ENCODE results near the gene RAB3GAP2. TPM values are rescaled to one million over a fixed set of nuclear protein-coding genes. Genes with fewer than 3 reads are reported as not detected.
A peak's percentile ranks its signal among the peaks of the same experiment; 100 is the strongest.
"Not testable (repeated sequence)": the region's sequence is repeated elsewhere in the genome, so short reads cannot be mapped to it uniquely, and the experiment has no call there.

Gene RAB3GAP2, protein sequence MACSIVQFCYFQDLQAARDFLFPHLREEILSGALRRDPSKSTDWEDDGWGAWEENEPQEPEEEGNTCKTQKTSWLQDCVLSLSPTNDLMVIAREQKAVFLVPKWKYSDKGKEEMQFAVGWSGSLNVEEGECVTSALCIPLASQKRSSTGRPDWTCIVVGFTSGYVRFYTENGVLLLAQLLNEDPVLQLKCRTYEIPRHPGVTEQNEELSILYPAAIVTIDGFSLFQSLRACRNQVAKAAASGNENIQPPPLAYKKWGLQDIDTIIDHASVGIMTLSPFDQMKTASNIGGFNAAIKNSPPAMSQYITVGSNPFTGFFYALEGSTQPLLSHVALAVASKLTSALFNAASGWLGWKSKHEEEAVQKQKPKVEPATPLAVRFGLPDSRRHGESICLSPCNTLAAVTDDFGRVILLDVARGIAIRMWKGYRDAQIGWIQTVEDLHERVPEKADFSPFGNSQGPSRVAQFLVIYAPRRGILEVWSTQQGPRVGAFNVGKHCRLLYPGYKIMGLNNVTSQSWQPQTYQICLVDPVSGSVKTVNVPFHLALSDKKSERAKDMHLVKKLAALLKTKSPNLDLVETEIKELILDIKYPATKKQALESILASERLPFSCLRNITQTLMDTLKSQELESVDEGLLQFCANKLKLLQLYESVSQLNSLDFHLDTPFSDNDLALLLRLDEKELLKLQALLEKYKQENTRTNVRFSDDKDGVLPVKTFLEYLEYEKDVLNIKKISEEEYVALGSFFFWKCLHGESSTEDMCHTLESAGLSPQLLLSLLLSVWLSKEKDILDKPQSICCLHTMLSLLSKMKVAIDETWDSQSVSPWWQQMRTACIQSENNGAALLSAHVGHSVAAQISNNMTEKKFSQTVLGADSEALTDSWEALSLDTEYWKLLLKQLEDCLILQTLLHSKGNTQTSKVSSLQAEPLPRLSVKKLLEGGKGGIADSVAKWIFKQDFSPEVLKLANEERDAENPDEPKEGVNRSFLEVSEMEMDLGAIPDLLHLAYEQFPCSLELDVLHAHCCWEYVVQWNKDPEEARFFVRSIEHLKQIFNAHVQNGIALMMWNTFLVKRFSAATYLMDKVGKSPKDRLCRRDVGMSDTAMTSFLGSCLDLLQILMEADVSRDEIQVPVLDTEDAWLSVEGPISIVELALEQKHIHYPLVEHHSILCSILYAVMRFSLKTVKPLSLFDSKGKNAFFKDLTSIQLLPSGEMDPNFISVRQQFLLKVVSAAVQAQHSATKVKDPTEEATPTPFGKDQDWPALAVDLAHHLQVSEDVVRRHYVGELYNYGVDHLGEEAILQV (N-terminal part only)
- 10 to 100 TPM; 50.6 to 67.3 TPM for total RNA-seq

DNA sequence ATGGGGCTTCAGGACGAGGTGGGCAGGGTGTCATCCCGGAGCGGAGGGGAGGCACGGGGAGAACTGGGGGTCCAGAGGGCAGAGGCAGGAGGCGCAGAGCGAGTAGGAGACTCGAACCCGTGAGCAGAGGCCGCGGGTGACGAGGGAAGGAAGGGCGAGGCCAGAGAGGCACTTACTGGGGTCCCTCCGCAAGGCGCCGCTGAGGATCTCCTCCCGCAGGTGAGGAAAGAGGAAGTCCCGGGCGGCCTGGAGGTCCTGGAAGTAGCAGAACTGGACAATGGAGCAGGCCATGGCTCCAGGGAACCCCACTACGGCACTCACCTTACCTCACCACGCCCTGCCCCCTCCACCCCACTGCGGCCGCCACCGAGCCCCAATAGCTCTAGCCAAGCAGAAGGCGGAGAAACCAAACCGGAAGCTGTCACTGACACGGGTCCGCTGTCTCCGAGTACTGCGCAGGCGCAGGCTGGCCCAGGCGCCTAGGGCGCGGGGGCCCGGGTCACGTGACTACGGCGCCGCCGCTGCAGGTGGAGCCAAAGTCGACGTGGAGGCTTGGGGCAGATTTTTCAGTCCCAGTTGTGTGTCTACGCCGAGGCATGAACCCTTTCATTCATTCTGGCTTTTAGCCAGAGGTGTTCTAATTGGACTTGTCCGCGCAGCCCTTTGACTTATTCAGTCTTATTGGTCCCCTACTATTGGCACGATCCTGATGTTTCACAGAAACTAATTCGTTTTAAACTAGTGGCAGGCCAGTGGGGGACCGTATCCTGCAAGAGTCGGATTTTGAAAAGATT lies at the start of gene RAB3GAP2:
TSS of gene RAB3GAP2 (minus strand) at position 407 of the 794 bp plus-strand sequence. CDS start at position 291, 116 bp downstream.
- no peak within 1 kb of the TSS for H3K4me3 Mint-ChIP-seq
- peaks cover 4% of the 10 kb centered on the region for H3K27me3 Mint-ChIP-seq
- CTCF ChIA-PET: no interaction called here
- intact Hi-C loops (cut with DNase I, micrococcal nuclease): loop anchor here (1.0 to 10.0 kb wide), 7 partner anchors 49 to 1987 kb away; partner anchors contain the start of genes IARS2 (in 2 of the 2), EPRS1 (in 1 of the 2) and RRP15 (in 1 of the 2)
- no peaks in the 10 kb centered on the region for H3K9me3 Mint-ChIP-seq (ENCODE audit: low read depth)
- ATAC-seq (peak; percentile 95), DNase-seq (peak; percentile 98)
- H3K36me3 Mint-ChIP-seq (ENCODE audit: low read depth): peaks cover 19% of the 10 kb centered on the region
- no peak within 1 kb of the TSS for H3K27ac Mint-ChIP-seq
- POLR2A ChIA-PET: interaction anchor here (0.6 to 1.4 kb wide), 4 partner anchors 15 to 1987 kb away, joined by 3 to 8 read pairs (median 3); partner anchors contain the start of gene RRP15
- H3K4me1 Mint-ChIP-seq: peaks cover 14% of the 10 kb centered on the region

DNA sequence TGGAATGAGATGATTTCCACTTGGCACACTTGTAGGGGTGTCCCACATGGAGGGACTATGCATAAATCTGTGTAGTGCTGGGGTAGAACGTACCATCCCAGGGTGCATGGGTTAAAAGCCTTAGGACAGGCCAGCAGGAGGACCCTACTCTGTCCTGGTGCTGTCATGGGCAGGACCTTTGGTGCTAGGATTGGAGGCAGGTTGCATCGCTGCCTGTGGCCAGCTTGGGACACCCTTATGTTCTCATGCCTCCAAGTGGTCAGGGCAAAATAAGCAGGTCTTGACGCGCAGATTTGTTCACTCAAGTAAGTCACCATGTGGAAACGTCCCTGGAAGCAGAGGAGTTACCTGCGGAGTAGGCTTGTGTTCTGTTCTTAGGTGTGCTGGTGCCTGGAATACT lies 49.5 kb upstream of the RAB3GAP2 start:
- no peak overlapping the region for H3K4me3 Mint-ChIP-seq
- DNase-seq (no peak), ATAC-seq (no peak)
- no peaks in the 10 kb centered on the region for H3K36me3 Mint-ChIP-seq (ENCODE audit: low read depth)
- no peak overlapping the region for H3K27ac Mint-ChIP-seq
- ChIA-PET POLR2A (no interaction called here), CTCF (no interaction called here)
- intact Hi-C loops (cut with DNase I, micrococcal nuclease): no loop called here
- no peaks in the 10 kb centered on the region for H3K4me1 Mint-ChIP-seq
- peaks cover 5% of the 10 kb centered on the region for H3K27me3 Mint-ChIP-seq
- H3K9me3 Mint-ChIP-seq (ENCODE audit: low read depth): no peaks in the 10 kb centered on the region

DNA sequence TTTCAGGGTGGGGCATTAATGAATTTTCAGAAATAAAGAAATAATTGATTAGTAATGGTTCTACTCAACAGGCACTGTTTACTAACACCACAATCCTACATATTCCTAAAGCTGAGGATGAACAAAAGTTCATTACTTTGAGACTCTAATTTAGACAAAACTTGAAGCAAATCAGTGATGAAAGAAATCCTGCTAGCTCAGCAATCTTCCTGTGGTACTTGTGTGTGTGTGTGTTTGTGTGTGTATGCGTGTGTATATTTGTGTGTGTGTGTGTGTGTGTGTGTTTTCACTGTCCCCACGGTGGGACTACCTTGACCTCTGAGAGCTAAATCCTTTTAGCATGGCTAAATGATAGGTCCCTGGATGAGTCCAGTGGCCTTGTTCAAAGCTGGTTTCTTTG lies 48.5 kb upstream of the RAB3GAP2 start:
- H3K27ac Mint-ChIP-seq: no peak overlapping the region
- no peaks in the 10 kb centered on the region for H3K4me1 Mint-ChIP-seq
- DNase-seq (no peak), ATAC-seq (no peak)
- no peak overlapping the region for H3K4me3 Mint-ChIP-seq
- H3K27me3 Mint-ChIP-seq: peaks cover 8% of the 10 kb centered on the region
- H3K36me3 Mint-ChIP-seq (ENCODE audit: low read depth): no peaks in the 10 kb centered on the region
- H3K9me3 Mint-ChIP-seq (ENCODE audit: low read depth): no peaks in the 10 kb centered on the region
- ChIA-PET CTCF (no interaction called here), POLR2A (no interaction called here)
- intact Hi-C loops (cut with DNase I, micrococcal nuclease): no loop called here

DNA sequence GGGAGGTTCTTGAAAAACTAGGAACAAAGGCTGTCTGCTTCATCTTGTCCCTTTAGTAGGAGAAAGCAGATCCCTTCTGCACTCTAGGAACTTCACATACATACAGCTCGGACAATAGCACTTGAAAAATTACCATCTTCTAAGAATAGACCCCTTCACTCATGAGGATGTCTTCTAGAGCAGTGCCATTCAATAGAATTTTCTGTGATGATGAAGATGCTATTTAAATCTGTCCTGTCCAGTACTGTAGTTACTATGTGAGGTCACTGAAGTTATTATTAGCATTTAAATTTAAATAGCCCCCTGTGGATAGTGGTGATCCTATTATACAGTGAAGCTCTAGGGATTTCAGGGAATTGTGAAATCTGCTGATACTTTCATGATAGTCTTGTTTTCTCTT lies 46.4 kb upstream of the RAB3GAP2 start:
- ChIA-PET POLR2A (interaction anchor here (0.6 kb wide), 1 partner anchor 531 kb away, joined by 3 read pairs; no protein-coding TSS in a partner anchor), CTCF (no interaction called here)
- no peaks in the 10 kb centered on the region for H3K36me3 Mint-ChIP-seq (ENCODE audit: low read depth)
- no peaks in the 10 kb centered on the region for H3K4me1 Mint-ChIP-seq
- ATAC-seq (no peak), DNase-seq (no peak)
- no peak overlapping the region for H3K4me3 Mint-ChIP-seq
- no peaks in the 10 kb centered on the region for H3K9me3 Mint-ChIP-seq (ENCODE audit: low read depth)
- intact Hi-C loops (cut with DNase I, micrococcal nuclease): no loop called here
- peaks cover 8% of the 10 kb centered on the region for H3K27me3 Mint-ChIP-seq
- no peak overlapping the region for H3K27ac Mint-ChIP-seq

DNA sequence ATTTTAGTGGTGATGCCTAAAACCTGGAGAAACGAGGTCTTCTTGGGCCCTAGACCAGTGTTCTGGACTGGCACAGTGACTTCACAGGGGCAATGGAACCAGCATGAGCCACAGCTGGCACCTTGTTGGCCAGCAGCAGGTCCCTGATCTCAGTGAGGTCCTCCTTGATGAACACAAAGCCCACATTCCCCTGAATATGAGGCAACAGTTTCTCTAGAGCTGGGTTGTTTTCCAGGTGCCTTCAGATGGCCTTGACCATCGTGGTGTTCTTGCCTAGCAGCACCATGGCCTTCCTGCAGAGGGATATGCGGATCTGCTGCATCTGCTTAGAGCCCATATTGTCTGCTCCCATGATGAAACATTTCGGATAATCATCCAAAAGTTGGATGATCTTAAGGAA lies 44.9 kb upstream of the RAB3GAP2 start:
- peaks cover 5% of the 10 kb centered on the region for H3K27me3 Mint-ChIP-seq
- no peaks in the 10 kb centered on the region for H3K36me3 Mint-ChIP-seq (ENCODE audit: low read depth)
- no peak overlapping the region for H3K4me3 Mint-ChIP-seq
- ChIA-PET POLR2A (no interaction called here), CTCF (no interaction called here)
- ATAC-seq: no peak
- H3K4me1 Mint-ChIP-seq: no peaks in the 10 kb centered on the region
- DNase-seq: no peak
- intact Hi-C loops (cut with DNase I, micrococcal nuclease): no loop called here
- H3K9me3 Mint-ChIP-seq (ENCODE audit: low read depth): no peaks in the 10 kb centered on the region
- H3K27ac Mint-ChIP-seq: no peak overlapping the region

DNA sequence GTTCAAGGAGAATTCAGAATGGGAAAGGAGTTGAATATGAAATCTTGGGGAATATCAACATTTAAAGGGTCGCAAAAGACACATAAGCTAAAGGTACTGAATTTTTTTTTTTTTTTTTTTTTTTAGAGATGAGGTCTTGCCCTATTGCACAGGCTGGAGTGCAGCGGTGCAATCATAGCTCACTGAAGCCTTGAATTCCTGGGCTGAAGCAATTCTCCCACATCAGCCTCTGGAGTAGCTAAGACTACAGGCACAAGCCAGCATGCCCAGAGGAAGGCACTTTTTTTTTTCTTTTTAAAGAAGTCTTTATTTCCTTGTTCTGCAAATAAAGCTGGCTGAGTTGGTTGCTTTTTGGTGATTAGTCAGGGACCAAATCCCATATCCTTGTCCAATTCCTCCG lies 44.1 kb upstream of the RAB3GAP2 start:
- Mint-ChIP-seq H3K9me3 (ENCODE audit: low read depth) (no peaks in the 10 kb centered on the region), H3K27ac (no peak overlapping the region), H3K36me3 (ENCODE audit: low read depth) (no peaks in the 10 kb centered on the region), H3K27me3 (peaks cover 4% of the 10 kb centered on the region), H3K4me3 (no peak overlapping the region), H3K4me1 (no peaks in the 10 kb centered on the region)
- ATAC-seq (no peak), DNase-seq (no peak)
- CTCF ChIA-PET: no interaction called here
- POLR2A ChIA-PET: no interaction called here
- intact Hi-C loops (cut with DNase I, micrococcal nuclease): no loop called here

DNA sequence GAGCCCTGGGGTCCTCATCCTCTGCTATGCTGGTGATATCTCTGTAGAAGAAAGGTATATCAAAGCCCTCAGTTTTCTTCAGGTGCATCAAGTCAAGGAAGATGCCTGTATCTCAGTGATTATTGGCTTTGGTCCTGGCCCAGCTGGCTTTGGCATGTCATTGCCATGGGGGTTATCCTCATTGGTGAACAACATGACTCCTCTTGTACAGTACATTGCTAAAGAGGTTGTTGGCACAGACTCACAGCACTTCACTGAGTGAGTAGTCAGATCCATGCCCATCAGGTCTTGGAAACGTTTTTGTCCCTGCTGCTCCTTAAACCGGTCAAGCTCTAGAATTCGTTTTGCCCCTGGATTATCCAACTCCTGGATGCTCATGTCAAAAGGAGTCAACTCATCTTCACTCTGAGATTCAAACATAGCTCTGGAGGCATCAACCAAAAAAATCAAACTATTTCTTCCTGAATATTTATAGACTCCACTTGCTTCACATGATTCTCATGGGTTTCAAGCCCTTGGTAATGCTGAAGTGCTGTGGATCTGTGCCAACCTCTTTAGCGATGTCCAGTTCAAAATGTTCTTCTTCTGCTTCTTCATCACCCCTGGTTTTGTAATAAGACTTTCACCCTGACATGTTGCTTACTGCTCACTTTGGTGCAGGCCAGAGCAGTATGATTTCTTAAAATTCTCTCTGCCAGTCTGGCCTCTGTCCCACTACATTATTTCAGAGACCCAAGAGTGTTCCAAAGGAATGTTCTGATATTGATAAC lies 43.0 kb upstream of the RAB3GAP2 start:
- CTCF ChIA-PET: interaction anchor here (2.0 kb wide), 1 partner anchor 9 kb away, joined by 5 read pairs; no protein-coding TSS in a partner anchor
- H3K4me1 Mint-ChIP-seq: no peaks in the 10 kb centered on the region
- no peak for ATAC-seq

DNA sequence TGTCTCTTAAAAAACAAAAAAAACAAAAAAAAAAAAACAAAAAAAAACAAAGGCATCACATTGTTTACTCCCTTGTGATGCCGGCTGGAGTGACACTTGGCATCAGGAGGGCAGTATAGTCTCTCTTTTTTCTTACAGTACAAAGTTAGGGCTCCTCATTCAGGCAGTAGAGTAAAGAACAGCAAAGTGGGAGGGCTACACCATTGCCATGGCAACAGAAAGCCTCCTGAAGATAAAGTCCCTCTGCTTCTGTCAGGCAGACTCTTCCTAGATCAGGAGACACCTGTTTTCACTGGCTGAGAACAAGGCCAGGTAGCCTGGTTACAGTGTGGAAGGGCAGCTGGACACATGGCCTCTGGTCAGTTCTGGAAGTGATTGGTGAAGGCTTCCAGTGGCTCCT lies 41.3 kb upstream of the RAB3GAP2 start:
- ATAC-seq (no peak), DNase-seq (no peak)
- Mint-ChIP-seq H3K36me3 (ENCODE audit: low read depth) (no peaks in the 10 kb centered on the region), H3K27me3 (peaks cover 7% of the 10 kb centered on the region), H3K9me3 (ENCODE audit: low read depth) (no peaks in the 10 kb centered on the region), H3K4me1 (no peaks in the 10 kb centered on the region), H3K27ac (no peak overlapping the region), H3K4me3 (no peak overlapping the region)
- intact Hi-C loops (cut with DNase I, micrococcal nuclease): no loop called here
- ChIA-PET POLR2A (no interaction called here), CTCF (interaction anchor here (2.0 kb wide), 1 partner anchor 10 kb away, joined by 5 read pairs; no protein-coding TSS in a partner anchor)

More for the DNA sequence above, 43.0 kb upstream of the RAB3GAP2 start:
- Mint-ChIP-seq H3K4me3 (no peak overlapping the region), H3K27ac (no peak overlapping the region), H3K9me3 (ENCODE audit: low read depth) (no peaks in the 10 kb centered on the region), H3K36me3 (ENCODE audit: low read depth) (no peaks in the 10 kb centered on the region), H3K27me3 (peaks cover 4% of the 10 kb centered on the region)
- POLR2A ChIA-PET: no interaction called here
- intact Hi-C loops (cut with DNase I, micrococcal nuclease): no loop called here
- DNase-seq: no peak

DNA sequence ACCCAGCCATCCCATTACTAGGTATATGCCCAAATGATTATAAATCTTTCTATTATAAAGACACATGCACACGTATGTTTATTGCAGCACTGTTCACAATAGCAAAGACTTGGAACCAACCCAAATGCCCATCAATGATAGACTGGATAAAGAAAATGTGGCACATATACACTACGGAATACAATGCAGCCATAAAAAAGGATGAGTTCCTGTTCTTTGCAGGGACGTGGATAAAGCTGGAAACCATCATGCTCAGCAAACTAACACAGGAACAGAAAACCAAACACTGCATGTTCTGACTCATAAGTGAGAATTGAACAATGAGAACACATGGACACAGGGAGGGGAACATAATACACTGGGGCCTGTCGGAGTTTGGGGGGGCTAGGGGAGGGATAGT lies 37.9 kb upstream of the RAB3GAP2 start:
- H3K27ac Mint-ChIP-seq; intact Hi-C loops (cut with DNase I, micrococcal nuclease); H3K4me3 Mint-ChIP-seq; POLR2A ChIA-PET; CTCF ChIA-PET; DNase-seq; H3K36me3 Mint-ChIP-seq (ENCODE audit: low read depth); H3K9me3 Mint-ChIP-seq (ENCODE audit: low read depth); H3K4me1 Mint-ChIP-seq; H3K27me3 Mint-ChIP-seq; ATAC-seq: not testable (repeated sequence)

DNA sequence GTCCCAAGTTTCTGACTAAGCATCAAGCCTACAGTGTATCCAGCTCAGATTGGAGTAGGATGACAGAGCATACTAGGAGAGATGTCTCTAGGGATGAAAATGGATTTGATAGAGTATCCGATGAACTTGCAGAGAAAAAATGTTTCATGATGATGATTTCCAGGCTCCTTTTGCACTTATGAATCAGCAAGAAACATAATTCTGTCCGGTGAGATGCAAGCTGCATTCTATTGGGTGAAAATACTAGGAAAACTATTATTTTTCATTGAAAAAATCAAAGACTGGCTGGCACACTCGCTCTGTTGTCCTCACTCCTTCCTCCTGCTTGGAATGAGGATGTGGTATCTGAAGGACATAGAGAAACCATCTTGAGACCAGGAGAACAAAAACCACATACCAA lies 35.4 kb upstream of the RAB3GAP2 start:
- DNase-seq (no peak), ATAC-seq (no peak)
- Mint-ChIP-seq H3K27ac (no peak overlapping the region), H3K27me3 (peaks cover 9% of the 10 kb centered on the region), H3K4me3 (no peak overlapping the region), H3K9me3 (ENCODE audit: low read depth) (peaks cover 2% of the 10 kb centered on the region), H3K4me1 (no peaks in the 10 kb centered on the region), H3K36me3 (ENCODE audit: low read depth) (no peaks in the 10 kb centered on the region)
- ChIA-PET POLR2A (no interaction called here), CTCF (no interaction called here)
- intact Hi-C loops (cut with DNase I, micrococcal nuclease): no loop called here

Measured in activated CD4-positive, alpha-beta T cell treated with anti-CD3 and anti-CD28 coated beads for 36 hours (primary cell).